Activated CD4-positive, alpha-beta T cell treated with anti-CD3 and anti-CD28 coated beads, Interleukin-2, amount 50 U/mL, for 16 hours (primary cell): ENCODE results near the gene C1QTNF6.
"Not testable (repeated sequence)": the region's sequence is repeated elsewhere in the genome, so short reads cannot be mapped to it uniquely, and the experiment has no call there.

ENCODE experiments used
- DNase-seq: peaks from one replicate; pipeline ENCODE4 v3.0.0-alpha.2; 2020

Gene C1QTNF6

DNA sequence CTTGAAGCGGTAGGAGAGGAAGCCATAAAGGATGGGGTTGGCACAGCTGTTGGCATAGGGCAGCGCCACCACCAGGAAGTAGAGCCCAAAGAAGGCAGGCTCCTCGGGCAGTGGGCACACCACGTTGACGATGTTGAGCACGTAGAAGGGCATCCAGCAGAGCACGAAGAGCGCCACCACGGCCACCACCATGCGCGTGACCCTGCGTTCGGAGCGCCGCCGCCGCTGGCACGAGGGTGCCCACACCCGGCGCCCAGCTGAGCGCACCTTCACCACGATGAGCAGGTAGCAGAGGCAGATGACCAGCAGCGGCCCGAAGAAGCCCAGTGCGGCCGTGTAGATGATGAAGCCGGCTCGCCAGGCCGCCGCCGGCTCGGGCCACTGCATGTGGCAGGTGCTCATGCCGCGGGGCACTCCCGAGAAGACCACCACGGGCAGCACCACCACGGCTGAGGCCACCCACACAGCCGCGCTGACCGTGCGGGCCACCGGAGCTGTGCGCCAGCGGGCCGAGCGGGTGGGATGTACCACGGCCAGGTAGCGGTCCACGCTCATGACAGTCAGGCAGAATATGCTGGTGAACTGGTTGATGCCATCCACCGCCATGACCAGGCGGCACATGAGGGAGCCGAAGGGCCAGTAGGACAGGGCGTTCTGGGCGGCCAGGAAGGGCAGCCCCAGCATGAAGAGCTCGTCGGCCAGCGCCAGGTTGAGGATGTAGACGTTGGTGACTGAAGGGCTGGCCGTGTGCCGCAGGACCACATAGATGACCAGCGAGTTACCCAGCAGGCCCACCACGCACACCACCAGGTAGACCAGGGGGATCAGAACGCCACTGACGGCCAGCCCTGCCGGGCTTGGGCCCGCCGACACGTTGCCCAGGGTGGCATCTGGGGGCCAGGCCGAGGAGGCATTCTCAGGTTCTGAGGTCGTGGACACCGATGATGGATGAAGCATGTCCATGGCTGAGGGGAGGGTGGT, 19.1 kb upstream of the C1QTNF6 start:
- DNase-seq = no peak

DNA sequence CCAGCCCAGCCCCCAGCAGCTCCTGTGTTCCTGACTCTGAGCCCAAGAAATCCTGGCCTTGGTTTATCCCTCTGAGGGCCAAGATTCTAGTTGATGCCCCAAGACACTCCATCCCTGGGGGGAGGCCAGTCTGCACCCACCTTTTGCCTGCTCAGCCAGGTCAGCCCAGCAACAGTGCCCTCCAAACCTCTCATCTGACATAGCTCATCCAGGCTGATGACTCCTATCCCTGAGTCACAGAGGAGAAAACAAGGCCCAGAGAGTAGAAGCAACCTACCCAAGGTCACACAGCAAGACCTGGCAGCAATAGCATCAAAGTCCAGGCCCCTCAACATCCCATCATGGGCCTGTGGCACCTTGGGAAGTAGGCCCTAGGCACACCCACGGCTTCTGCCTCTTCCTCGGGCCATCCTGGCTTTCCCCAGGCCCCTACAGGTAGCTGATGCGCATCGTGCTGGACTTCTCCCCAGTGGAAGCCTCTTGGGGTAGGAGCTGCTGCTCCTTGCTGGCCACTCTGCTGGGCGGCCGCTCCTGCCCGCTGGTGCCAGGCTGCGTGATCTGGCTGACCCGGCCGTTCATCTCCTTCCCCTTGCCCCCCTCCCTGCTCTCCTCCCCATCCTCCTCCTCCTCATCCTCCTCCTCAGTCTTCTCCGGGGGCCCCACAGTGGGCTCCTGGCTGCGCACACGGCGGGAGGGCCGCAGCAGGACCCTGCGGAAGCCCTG, 18.2 kb upstream of the C1QTNF6 start:
- DNase-seq = no peak

DNA sequence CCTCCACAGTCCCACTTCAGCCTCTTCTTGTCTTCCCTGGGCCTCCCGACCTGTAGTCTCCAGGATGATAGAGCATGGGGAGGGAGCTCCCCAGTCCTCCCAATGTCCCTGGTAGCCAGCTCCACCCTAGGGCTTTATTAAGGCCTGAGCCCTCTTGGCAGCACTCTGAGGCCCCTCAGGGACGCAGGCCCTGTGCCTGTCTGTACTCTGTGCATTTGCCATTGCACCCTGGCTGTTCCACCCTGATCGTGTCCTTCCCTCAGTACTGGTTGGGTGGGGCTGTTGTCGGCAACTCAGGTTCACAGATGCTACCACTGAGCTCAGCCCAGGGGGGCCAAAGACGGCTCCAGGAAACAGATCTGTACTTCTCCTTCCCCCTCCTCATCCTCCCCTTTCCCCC, 17.0 kb upstream of the C1QTNF6 start:
- DNase-seq = no peak

DNA sequence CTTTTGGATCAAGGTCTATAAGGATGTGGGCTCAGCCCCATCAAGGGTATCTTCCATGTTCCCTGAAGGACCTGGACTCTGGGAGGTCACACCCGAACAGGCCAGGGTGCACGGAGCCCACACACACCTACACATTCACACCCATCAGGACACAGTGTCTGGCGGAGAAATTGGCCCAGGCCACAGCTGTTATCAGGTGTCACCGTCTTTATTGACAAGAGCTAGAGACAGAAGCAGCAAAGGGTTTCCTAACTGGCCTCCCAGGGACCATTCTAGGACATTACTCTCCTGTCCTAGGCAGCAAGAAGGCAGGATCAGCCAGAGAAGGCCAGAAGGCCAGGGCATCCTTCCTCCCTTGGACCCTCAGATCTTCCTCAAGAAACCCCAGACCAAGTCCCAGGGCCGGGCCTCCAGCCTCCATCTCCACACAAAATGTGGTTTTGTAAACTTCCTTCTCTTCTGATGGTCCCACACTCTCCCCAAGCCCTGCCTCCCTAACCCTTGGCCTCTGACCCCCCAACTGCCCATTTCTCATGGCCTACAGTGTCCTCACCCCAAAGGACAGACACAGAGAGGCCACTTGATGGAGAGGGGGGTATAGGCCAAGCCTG, 16.1 kb upstream of the C1QTNF6 start:
- no peak for DNase-seq

DNA sequence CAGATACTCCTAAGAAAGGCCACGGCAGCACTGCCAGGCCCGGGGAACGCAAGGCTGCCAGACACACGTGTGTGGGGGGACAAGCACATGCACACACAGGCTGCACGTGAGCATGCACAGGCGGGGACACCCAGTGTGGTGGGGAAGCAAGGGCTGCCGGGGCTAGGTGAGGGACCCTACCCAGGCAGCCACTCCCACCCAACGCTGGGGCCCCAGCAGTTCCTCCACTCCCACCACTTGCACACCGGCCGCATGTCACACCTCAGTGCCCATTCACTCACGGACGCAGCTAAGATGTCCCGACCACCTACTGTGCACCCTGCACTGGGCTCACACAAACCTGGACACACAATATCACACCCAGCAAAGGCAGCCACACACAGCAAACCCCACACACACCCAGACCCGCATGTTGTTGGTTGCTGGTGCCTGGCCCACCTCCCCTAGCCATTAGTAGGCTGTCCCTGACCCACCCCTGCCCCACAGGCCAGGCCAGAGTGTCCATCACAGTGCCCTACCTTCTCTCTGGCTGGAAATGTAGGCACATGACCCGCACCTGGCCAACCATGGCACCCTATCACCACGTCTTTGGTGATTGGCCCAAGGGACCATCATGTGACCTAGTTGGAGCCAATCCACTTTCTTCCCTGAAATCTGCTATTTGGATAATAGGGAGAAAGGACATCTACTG, 15.5 kb upstream of the C1QTNF6 start:
- no peak for DNase-seq

DNA sequence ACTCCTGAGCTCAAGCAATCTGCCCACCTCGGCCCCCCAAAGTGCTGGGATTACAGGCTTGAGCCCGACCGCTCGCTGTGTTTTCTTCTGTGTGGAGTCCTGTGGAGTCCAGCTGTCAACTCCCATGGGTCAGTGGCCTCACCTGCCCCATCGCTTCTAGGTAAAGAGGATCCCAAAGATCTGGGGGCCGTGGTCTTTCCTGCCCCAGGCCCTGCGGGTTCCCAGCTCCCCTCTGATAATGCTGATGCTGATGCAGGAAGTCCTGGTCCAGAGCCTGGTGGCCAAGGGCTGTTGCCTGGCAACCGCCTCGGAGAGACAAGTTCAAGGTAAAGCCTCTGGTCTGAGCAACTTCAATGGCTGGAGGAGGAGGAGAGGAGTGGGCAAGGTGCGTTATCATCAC, 14.7 kb upstream of the C1QTNF6 start:
- no peak for DNase-seq

DNA sequence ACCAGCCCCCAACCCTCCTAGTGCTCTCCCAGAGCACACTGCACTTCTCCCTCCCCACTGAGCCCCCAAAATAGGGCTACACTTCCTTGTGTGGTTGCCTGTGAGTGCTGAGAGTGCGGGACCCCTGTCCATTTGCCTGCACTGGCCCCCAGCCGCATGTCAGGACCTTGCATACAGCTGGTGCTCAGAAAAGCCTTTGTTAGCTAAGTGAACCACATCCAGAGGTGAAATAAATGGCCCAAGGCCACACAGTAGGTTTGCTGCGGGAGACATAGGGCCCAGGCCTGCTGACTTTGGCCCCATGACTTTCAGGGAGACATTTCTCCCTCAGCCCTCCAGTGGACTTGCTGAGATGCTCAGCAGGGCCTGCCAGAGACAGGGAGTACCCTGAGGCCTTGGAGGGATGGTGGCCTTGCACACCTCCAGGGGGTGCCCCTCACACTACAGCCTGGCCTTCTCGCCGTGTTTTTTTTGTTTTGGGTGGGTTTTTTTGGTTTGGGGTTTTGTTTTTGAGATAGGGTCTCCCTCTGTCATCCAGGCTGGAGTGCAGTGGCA, 14.0 kb upstream of the C1QTNF6 start:
- DNase-seq = no peak

DNA sequence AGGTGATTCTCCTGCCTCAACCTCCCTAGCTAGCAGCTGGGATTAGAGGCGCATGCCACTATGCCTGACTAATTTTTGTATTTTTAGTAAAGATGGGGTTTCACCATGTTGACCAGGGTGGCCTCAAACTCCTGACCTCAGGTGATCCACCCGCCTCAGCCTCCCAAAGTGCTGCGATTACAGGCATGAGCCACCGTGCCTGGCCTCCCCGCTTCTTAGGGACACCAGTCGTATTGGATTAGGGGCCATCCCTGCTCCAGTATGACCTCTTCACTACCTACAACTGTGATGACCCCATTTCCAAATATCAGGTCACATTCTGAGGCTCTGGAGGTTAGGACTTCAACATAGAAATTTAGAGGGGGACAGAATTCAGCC, 13.4 kb upstream of the C1QTNF6 start:
- not testable (repeated sequence) for DNase-seq

DNA sequence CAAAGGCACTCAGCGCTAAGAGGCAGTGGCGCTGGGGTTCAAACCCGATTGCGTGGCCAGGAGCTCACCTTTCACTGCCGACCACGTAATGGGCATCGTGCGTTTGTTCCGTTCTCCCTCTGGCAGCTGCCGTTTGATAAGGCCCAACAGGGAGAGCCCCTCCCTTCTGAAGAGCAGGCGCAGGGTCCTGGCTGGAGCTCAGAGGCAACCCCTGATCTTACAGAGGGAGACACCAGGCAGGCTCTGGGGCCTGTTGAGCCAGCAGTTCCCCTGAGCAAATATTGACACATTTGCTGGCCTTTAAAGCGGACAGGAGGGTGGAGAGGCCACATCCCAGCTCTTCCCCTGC, 11.7 kb upstream of the C1QTNF6 start:
- no peak for DNase-seq

DNA sequence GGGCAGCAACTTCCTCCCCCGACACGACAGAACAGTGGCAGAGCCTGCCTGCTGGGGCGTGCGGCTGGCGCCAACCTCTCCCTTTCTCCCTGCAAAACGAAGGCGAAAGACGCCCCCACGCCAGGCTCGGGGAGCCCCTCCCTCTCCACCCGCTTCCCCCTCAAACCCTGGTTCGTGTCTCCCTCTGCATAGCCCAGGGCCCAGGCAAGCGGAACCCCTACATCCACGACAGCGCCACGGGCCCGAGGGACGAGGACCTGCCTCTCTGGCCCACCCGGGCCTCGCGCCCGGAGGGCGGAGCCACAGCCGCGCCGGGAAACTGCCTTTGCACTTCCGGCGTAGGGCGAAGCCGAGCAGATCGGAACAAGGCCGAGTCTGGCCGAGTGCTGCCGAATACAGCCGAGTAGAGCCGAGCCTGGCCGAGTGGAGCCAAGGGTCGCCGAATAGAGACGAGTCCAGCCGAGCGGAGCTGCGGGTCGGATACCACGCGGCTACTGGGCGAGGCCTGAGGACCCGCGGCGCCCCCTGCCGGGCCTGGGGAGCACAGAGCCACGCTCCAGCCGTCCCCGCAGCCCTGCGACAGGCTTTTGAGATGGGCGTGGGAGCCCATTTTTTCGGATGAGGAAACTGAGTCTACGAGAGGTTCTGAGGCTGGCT, 11.2 kb upstream of the C1QTNF6 start:
- peak; percentile 100 for DNase-seq

DNA sequence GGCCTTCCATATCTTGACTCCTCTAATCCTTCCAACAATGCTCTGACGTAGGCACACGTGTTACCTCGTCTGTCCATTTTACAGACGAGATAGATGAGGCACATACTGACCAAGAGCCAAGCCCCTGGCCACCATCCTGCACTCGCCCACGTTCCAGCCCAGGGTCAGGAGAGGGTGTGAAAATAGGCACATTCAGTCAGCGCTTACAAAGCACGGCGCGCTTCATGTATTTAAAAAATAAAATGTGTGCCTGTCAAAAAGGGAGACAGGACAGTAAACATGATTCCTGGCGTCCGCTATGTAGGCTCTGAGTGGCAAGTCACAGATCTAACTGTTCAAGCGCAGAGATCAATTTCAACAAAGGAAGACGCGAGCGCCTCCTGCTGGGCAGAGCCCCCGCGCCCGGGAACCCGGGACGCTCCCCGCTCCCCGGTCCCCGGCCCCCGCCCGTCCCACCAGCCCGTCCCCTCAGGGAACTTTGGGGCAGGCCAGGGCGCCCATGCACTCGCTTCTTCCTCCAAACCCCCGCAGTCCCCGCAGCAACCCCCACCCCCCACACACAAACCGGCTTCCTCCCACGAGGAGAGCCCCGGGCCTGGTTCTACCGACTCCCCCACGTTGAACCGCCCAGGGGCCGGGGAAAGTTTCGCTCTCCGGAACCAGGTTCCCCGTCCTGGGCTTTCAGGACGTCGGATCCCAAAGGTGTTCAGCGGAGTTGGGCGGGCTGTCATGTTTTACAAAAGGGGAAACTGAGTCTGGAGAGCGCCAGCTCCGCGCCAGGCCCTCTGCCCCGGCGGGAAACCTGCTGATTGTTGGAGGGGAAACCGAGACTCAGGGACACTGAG, 10.4 kb upstream of the C1QTNF6 start:
- DNase-seq = peak; percentile 91

DNA sequence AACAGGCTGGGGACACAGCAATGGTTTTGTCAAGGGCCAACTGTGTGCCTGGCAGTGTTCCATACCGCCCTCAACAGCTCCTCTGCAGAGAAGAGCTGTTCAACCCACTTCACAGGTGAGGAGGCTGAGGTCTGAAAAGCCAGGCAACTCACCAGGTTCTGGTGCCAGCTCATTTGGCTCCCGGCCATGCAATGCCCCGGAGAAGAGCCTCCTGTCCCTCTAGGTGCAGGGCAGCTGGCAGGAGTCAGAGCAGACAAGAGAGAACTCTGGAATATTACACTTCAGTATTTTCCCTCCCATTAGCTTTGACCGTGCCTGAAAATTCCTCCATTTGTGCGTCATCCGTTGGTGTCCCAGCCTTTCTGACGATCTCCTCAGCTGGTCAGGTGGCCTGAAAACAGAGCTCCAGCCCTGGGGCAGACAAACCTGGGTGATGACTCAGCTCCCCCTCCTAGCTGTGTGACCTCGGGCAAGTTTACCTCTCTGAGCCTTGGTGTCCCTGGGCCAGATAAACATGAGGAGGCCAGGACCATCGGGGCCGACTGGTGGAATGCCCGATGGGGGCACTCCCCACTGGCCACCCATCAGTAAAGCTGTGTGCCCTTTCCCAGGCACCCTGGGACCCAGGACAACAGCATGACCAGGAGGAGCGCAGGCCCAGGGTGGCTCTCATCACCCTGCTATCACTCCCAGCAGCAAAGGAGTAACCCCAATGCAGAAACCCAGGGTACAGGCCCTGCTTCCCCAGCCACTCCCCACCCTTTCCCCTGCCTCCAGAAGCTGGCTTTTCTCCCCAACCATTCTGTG, 9.6 kb upstream of the C1QTNF6 start:
- no peak for DNase-seq

DNA sequence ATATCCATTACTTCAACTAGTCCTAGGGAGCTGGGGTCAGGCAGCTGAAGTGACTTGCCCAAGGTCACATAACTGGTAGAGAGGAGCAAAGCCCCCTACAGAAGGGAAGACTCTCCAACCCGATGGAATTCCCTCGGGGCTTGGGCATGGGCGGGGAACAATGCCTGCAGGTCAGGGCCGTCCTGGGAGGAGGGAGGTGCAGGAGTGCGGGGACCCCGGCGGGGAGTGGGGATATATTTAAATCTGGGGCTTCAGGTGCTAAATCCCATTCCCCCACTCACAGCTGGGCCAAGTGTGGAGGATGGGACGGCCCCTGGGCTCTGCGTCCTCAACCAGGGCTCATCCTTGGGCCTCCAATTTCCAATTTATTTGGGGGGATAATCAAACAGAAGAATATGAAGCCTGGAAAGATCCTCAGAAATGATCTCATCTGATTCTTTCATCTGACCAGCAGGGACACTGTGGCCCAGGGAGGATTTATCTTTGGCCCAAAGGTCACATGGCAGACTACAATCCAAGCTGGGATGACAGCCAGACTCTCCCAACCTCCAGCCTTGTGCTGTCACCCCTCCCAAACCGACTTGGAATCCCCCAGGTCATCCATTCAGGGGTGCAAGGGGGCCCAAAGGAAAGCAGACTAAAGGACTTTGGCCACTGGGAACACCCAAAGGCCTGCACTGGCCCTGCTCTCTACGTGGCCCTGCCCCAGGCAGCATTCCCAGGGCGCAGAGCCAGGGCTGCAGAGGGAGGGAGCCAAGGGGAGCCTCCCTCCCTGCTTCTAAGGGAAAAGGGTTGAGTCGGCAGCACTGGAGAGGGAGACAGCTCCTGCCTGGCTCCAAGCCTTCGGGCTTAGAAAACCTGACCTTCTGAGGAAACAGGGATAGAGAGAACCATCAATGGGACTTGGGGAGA, 8.7 kb upstream of the C1QTNF6 start:
- DNase-seq = no peak

DNA sequence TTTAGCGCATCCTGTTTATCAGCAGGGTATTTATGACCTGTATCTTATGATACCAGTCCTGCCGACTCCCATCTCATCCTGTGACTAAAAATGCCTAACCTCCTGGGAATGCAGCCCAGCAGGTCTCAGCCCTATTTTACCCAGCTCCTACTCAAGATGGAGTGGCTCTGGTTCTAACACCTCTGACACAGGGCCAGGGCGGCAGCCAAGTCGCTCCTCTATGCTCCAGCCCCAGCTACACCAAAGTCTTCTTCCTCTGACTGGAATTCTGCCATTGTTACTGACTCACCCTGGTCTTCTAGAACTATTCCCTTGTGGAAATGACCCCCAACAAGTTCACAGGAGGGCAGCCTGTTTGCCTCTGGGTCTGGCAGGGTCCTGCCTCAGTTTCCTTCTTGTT, 7.9 kb upstream of the C1QTNF6 start:
- no peak for DNase-seq

DNA sequence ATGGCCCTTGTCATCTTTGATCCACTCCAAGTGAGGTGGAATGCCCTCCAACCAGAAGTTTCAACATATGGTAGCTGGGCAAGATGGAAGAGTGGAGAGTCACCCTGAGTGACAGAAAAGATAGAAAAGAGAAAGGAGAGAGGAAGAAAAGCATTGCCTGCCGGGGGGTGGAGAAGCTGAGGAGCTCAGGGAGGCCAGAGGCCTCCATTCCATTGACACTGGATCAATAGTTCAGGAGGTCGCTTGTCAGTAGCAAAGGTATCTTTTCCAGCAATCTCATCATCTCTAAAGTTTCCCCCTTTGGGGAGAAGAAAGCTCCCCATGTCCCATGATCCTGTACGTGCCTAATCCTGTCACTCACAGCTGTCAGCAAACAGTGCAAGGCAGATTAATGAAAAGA, 6.7 kb upstream of the C1QTNF6 start:
- DNase-seq = no peak

DNA sequence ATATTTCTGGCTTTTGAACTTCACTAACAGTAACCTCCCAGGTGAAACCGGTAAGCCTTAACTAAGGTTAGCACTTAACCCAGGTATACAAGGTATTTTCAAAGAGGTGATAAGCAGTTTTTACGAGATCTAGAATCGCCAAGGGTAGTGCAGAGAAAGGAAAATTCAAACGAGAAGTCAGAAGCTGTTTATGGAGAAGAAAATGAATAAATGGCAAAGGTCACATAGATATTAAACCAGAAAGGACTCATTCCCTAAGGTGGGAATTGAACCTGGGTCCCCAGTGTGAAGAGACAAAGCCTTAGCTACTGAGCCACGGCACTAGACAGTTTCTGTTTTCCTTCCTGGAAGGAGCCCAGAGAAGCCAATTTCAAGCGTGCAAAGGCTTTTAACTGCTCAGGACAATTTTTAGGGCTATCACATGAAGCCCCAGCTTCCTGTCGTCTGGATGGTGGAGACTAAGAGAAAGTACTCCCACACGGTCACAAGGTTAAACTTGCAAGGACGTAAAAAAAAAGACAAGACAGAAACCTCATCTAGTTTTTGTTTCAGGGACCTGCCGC, 5.7 kb upstream of the C1QTNF6 start:
- peak; percentile 71 for DNase-seq

DNA sequence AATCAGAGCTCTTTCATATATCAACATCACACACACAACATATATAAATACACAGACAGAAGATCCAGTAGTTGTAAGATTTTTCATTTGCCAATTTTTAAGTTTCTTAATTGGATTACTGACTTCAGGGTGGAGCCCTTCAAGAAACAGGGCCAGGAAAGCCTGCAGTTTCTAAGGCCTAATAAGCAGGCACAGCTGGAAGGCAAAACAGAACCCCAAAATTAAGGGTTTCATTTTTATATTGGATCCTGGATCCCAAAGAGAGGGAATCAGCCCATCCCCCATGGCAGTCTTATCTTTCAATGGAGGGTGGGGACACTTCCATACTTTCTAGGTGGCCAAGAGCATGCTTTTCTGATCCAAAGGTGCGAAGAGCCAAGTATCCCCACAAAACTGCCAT, 4.7 kb upstream of the C1QTNF6 start:
- DNase-seq = no peak

DNA sequence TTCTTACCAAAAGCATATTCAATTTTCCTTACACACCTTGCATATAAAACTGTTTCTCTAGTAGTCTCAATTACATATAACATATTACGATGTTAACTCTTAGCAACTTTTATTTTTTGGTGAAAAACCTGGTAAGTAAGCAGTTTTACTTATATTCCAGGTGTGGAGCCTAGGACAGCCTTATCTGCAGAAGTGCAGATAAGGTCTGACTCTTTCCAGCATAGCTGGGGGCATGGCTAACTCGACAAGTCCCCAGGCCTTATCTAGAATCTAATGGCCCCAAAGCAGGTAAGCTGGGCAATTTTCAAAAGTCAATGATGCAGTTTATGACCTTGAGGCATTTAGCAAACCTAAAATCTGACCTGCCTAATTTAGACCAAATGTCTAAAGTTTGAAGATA, 4.2 kb upstream of the C1QTNF6 start:
- DNase-seq = no peak

DNA sequence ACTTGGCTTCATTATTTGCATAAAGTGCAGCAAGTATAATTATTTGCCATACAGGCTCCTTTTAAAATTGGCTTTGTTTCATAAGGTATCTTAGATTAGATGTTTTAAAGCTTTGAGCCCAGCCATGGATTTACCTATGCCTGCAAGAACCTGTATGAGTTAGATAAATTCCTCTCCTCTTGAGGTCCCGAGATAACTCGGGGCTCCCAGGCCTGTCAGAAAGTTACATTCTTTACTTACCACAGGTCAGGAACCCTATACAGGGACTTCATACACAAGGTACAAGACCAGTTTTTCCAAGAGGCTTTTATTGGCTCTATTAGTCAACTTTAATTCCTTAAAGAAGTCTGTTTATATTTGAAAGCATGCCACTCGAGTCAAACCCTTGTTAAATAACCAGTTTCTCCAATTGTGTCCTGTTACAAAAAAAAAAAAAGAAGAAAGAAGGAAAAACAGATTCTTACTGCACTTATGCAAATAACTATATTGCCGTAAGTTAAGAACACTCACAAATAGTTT, 2.3 kb upstream of the C1QTNF6 start:
- DNase-seq = no peak
